Endothelial cell of umbilical vein (primary cell): ENCODE results near the gene ANKRD12. TPM values are rescaled to one million over a fixed set of nuclear protein-coding genes. Genes with fewer than 3 reads are reported as not detected.
A peak's percentile ranks its signal among the peaks of the same experiment; 100 is the strongest.

ENCODE experiments used
- BruUV-seq: library from RNA; stranded (reverse); fragments of 400-500 nt; replicated peaks from 2 replicates; lab custom pipeline; 2021; lab: Mats Ljungman, UMichigan
- CTCF ChIA-PET: fragments of 300-600, 350-600 bp; sonication (Branson Sonifier 250); formaldehyde crosslinking; loops from one replicate; lab custom pipeline; 2021; ENCODE audit warnings: antibody characterized with exemption, inconsistent platforms; lab: Charles Lee
- POLR2A ChIA-PET: fragments of 300-600, 350-600 bp; sonication (Branson Sonifier 250); formaldehyde crosslinking; loops from one replicate; lab custom pipeline; 2021; ENCODE audit warnings: antibody characterized with exemption, inconsistent platforms; lab: Charles Lee
- DNase-seq: peaks from one replicate; pipeline ENCODE4 v3.0.0-alpha.2; 2011; ENCODE audit warnings: low read depth, low spot score
- FAIRE-seq: peaks from 2 replicates; lab custom pipeline; 2011; peaks lifted over from hg19 to GRCh38; lab: Jason Lieb, UNC
- H2AFZ ChIP-seq: 2 replicates; pipeline ENCODE4 v1.6.0; 2012; ENCODE audit warnings: low read depth, low read length, control low read depth, inconsistent platforms
- H3K27ac ChIP-seq: 2 replicates; pipeline ENCODE4 v1.5.1; 2011; ENCODE audit warnings: low read depth, mild to moderate bottlenecking, control low read depth, low read length, moderate library complexity; ENCODE audit not compliant: insufficient read depth
- H3K27me3 ChIP-seq, 2 experiments: 2 replicates each; pipeline versions ENCODE4 v1.6.0 to v1.6.1; 2011; ENCODE audit warnings: low read length in 2 of 2, mixed read lengths in 1 of 2; ENCODE audit not compliant: control insufficient read depth in 2 of 2, insufficient read depth in 2 of 2
- H3K36me3 ChIP-seq, 2 experiments: 2 replicates in 1 of 2; 3 replicates in 1 of 2; pipeline ENCODE4 v1.5.1; 2011; ENCODE audit warnings: low read length in 2 of 2, mild to moderate bottlenecking in 1 of 2, moderate library complexity in 1 of 2; ENCODE audit not compliant: control insufficient read depth in 2 of 2, insufficient read depth in 2 of 2; ENCODE audit errors: extremely low read depth in 1 of 2
- H3K4me1 ChIP-seq: 3 replicates; pipeline ENCODE4 v1.5.1; 2011; ENCODE audit warnings: mild to moderate bottlenecking, low read length; ENCODE audit not compliant: control insufficient read depth, insufficient read depth; ENCODE audit errors: extremely low read depth
- H3K4me2 ChIP-seq: 2 replicates; pipeline ENCODE4 v1.6.1; 2011; ENCODE audit warnings: low read length, control low read depth, mixed read lengths; ENCODE audit not compliant: insufficient read depth
- H3K4me3 ChIP-seq, 3 experiments: fragments of 200-600 bp in 1 of 3; sonication (generic), shearing (Covaris generic) in 1 of 3; replicated peaks in 1 of 3; 2 replicates each; pipeline ENCODE4 v1.5.1; 2011 to 2016; ENCODE audit warnings: control low read depth in 3 of 3, low read length in 3 of 3, mild to moderate bottlenecking in 2 of 3, inconsistent platforms in 1 of 3, low read depth in 1 of 3, moderate library complexity in 1 of 3; ENCODE audit not compliant: insufficient read depth in 1 of 3
- H3K79me2 ChIP-seq: 2 replicates; pipeline ENCODE4 v1.6.0; 2012; ENCODE audit warnings: low read length, inconsistent platforms; ENCODE audit not compliant: control insufficient read depth, insufficient read depth
- H3K9ac ChIP-seq: replicated peaks from 2 replicates; pipeline ENCODE3; 2011; ENCODE audit warnings: low read length, control low read depth; ENCODE audit not compliant: insufficient read depth; ENCODE audit errors: extremely low read depth
- H3K9me1 ChIP-seq: replicated peaks from 3 replicates; pipeline ENCODE4 v1.6.0; 2011; ENCODE audit warnings: mild to moderate bottlenecking, low read length; ENCODE audit not compliant: control insufficient read depth, insufficient read depth; ENCODE audit errors: extremely low read depth
- H3K9me3 ChIP-seq: replicated peaks from 2 replicates; pipeline ENCODE4 v1.5.1; 2012; ENCODE audit warnings: low read length, inconsistent platforms; ENCODE audit not compliant: control insufficient read depth, insufficient read depth
- H4K20me1 ChIP-seq: replicated peaks from 2 replicates; pipeline ENCODE3; 2011; ENCODE audit warnings: mild to moderate bottlenecking, low read length; ENCODE audit not compliant: control insufficient read depth, insufficient read depth; ENCODE audit errors: extremely low read depth
- EZH2 ChIP-seq: IDR thresholded peaks from 2 replicates; pipeline ENCODE4 v1.6.1; 2012; ENCODE audit warnings: borderline replicate concordance, low read depth, mild to moderate bottlenecking, moderate library complexity, low read length, inconsistent platforms; ENCODE audit not compliant: severe bottlenecking
- FOS ChIP-seq: IDR thresholded peaks from 2 replicates; pipeline ENCODE4 v1.6.1; 2011; ENCODE audit warnings: mild to moderate bottlenecking, low read length, moderate library complexity, borderline replicate concordance; ENCODE audit not compliant: insufficient read depth
- GATA2 ChIP-seq: IDR thresholded peaks from 2 replicates; pipeline ENCODE4 v1.7.0; 2011; ENCODE audit warnings: low read depth, mild to moderate bottlenecking, moderate library complexity, mixed read lengths, low read length; ENCODE audit not compliant: insufficient read length, insufficient read depth
- JUN ChIP-seq: IDR thresholded peaks from 2 replicates; pipeline ENCODE4 v1.6.1; 2011; ENCODE audit warnings: borderline replicate concordance, low read depth; ENCODE audit not compliant: insufficient read length, insufficient read depth
- MYC ChIP-seq: IDR thresholded peaks from one replicate; pipeline ENCODE4 v1.6.1; 2011; ENCODE audit warnings: mild to moderate bottlenecking, low read depth, low read length
- POLR2A ChIP-seq: IDR thresholded peaks from 2 replicates; pipeline ENCODE4 v1.6.1; 2012; ENCODE audit warnings: low read depth, mild to moderate bottlenecking, control low read depth, low read length
- POLR2AphosphoS5 ChIP-seq: IDR thresholded peaks from 2 replicates; pipeline ENCODE4 v1.6.1; 2012; ENCODE audit warnings: low read depth, mild to moderate bottlenecking, control low read depth, low read length, moderate library complexity; ENCODE audit not compliant: insufficient read depth
- dilution Hi-C: fragments of 300-500 bp; cut with MboI; formaldehyde crosslinking; loops from one replicate; pipeline ENCODE4 v1.15.0; 2019; ENCODE audit warnings: low sequenced_read_pairs; ENCODE audit not compliant: extremely low pct_ligation_motif_present
- intact Hi-C: fragments of 100-400 bp; cut with micrococcal nuclease; formaldehyde crosslinking; loops from one replicate; pipeline ENCODE4 v1.10.0; 2022
- polyA plus RNA-seq, 4 experiments: library from polyadenylated mRNA; depleted of rRNA in 3 of 4; stranded (reverse) in 3 of 4; unstranded in 1 of 4; fragments of >200 nt; gene quantifications; 2 replicates each; pipeline versions ENCODE4 v1.2.1 to v1.2.3, GENCODE V29; 2011 to 2012; ENCODE audit warnings: missing spikeins in 1 of 4
- total RNA-seq: library from RNA; stranded (reverse); gene quantifications from 2 replicates; pipeline ENCODE4 v1.2.3, GENCODE V29; 2021
- TF ChIP-seq, protein P1 (sequence below), 2 donors: IDR thresholded peaks; 1 replicate in 1 of 2; 2 replicates in 1 of 2; pipeline ENCODE4 v1.5.1; 2011; ENCODE audit warnings: low read length in 2 of 2, mild to moderate bottlenecking in 2 of 2, moderate library complexity in 2 of 2, control low read depth in 1 of 2, inconsistent platforms in 1 of 2, low read depth in 1 of 2; ENCODE audit not compliant: insufficient read depth in 1 of 2; ENCODE audit errors: extremely low read depth in 1 of 2
- TF ChIP-seq, protein P2 (sequence below): IDR thresholded peaks from 2 replicates; pipeline ENCODE4 v1.6.1; 2011; ENCODE audit not compliant: insufficient read depth, insufficient read length

Gene ANKRD12
- total and polyA plus RNA-seq, 2 donors (not counting 3 experiments of a cell fraction or from before 2014, with no cell fraction given), result 1.5 to 25.4 TPM

DNA sequence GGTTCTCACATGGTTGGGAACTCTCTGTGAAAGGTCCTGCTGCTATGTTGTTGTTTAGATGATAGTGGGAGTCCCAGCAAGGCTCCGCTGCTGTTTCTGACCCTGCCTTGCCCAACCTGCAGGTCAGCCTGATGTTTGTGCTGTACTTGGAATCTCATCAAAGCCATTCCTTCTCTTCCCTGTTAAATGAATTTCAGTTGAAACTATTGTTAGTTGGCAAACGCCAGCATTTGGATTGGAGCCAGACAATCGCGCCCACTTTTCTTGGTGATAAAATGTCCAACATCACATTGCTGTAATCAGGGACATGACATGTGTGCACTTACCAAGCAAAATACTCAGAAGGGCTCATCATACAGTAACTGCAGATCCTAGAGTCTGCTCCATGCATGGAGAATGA, 185.2 kb downstream of the ANKRD12 start:
- Histone ChIP-seq H4K20me1 (no peaks in the 10 kb centered on the region), H3K4me2 (peak overlapping the region; percentile 23), H2AFZ (peak overlapping the region; percentile 65), H3K4me1 (peaks cover 29% of the 10 kb centered on the region), H3K4me3 (no peak overlapping the region), H3K9me1 (no peaks in the 10 kb centered on the region), H3K27me3 (no peaks in the 10 kb centered on the region), H3K27ac (peak overlapping the region; percentile 95), H3K9ac (peak overlapping the region; percentile 52), H3K79me2 (no peaks in the 10 kb centered on the region), H3K9me3 (no peaks in the 10 kb centered on the region), H3K36me3 (no peaks in the 10 kb centered on the region)
- dilution Hi-C loops, result no loop called here
- TF ChIP-seq EZH2 (no peak), POLR2AphosphoS5 (no peak), POLR2A (no peak), JUN (no peak), GATA2 (no peak), FOS (no peak), MYC (no peak)
- TF ChIP-seq, protein P1, sequence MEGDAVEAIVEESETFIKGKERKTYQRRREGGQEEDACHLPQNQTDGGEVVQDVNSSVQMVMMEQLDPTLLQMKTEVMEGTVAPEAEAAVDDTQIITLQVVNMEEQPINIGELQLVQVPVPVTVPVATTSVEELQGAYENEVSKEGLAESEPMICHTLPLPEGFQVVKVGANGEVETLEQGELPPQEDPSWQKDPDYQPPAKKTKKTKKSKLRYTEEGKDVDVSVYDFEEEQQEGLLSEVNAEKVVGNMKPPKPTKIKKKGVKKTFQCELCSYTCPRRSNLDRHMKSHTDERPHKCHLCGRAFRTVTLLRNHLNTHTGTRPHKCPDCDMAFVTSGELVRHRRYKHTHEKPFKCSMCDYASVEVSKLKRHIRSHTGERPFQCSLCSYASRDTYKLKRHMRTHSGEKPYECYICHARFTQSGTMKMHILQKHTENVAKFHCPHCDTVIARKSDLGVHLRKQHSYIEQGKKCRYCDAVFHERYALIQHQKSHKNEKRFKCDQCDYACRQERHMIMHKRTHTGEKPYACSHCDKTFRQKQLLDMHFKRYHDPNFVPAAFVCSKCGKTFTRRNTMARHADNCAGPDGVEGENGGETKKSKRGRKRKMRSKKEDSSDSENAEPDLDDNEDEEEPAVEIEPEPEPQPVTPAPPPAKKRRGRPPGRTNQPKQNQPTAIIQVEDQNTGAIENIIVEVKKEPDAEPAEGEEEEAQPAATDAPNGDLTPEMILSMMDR (IDR thresholded peaks at IDR 0.05; ENCODE audit: extremely low read depth in 1 of 2, insufficient read depth in 1 of 2, low read depth in 1 of 2, low read length in 2 of 2), result no peak
- TF ChIP-seq, protein P2, sequence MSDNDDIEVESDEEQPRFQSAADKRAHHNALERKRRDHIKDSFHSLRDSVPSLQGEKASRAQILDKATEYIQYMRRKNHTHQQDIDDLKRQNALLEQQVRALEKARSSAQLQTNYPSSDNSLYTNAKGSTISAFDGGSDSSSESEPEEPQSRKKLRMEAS, result no peak
- CTCF ChIA-PET, result interaction anchor here (0.7 to 3.9 kb wide), 4 partner anchors 12 to 195 kb away, joined by 3 to 33 read pairs (median 4); partner anchors contain the start of gene TWSG1
- POLR2A ChIA-PET, result interaction anchor here (1.6 kb wide), 2 partner anchors 9 to 13 kb away, joined by 6 to 12 read pairs; partner anchors contain the start of gene TWSG1
- intact Hi-C loops, result loop anchor here (1.0 kb wide), 2 partner anchors 13 to 184 kb away; partner anchors contain the start of gene TWSG1
- no TSS peak for BruUV-seq
- FAIRE-seq (peak; percentile 55), DNase-seq (peak; percentile 87)
